Esophagus muscularis mucosa (tissue), 4 donors: ENCODE measurements around the gene DAZAP1. TPM values are rescaled to one million over a fixed set of nuclear protein-coding genes. Genes with fewer than 3 reads are reported as not detected.

Experiments
- DNase-seq: peaks from one replicate; pipeline ENCODE4 v3.0.0-alpha.2; 2017; ENCODE audit errors: extremely low spot score
- H3K27ac ChIP-seq, 4 donors: fragments of 200-600 bp; sonication (generic); replicated peaks in 1 of 4; 1 replicate in 3 of 4; 2 replicates in 1 of 4; pipeline ENCODE4 v1.5.1; 2016 to 2019; ENCODE audit warnings: mild to moderate bottlenecking in 1 of 4
- H3K27me3 ChIP-seq, 4 donors: fragments of 200-600 bp; sonication (generic); one replicate each; pipeline versions ENCODE4 v1.5.1 to v1.6.0; 2016 to 2019
- H3K36me3 ChIP-seq, 4 donors: fragments of 200-600 bp; sonication (generic); one replicate each; pipeline ENCODE4 v1.5.1; 2016 to 2019
- H3K4me1 ChIP-seq, 4 donors: fragments of 200-600 bp; sonication (generic); one replicate each; pipeline ENCODE4 v1.5.1; 2016 to 2019
- H3K4me3 ChIP-seq, 4 donors: fragments of 200-600 bp; sonication (generic); 1 replicate in 2 of 4; 2 replicates in 2 of 4; pipeline ENCODE4 v1.5.1; 2016 to 2019; ENCODE audit warnings: mild to moderate bottlenecking in 4 of 4, moderate library complexity in 1 of 4
- H3K9me3 ChIP-seq, 4 donors: fragments of 200-600 bp; sonication (generic); 1 replicate in 3 of 4; 2 replicates in 1 of 4; pipeline ENCODE4 v1.5.1; 2016 to 2019
- CTCF ChIP-seq, 3 experiments: fragments of 200-600 bp in 2 of 3; fragments of 450-650 bp in 1 of 3; sonication (generic) in 2 of 3; IDR thresholded peaks; one replicate each; pipeline ENCODE4 v1.5.1; 2017 to 2019; ENCODE audit warnings: antibody characterized with exemption in 3 of 3, mild to moderate bottlenecking in 2 of 3, moderate library complexity in 1 of 3
- EP300 ChIP-seq: sonication (generic); formaldehyde crosslinking; IDR thresholded peaks from one replicate; pipeline ENCODE4 v1.6.1; 2017; ENCODE audit warnings: antibody characterized with exemption
- POLR2A ChIP-seq: fragments of 450-650 bp; IDR thresholded peaks from one replicate; pipeline ENCODE4 v1.6.1; 2017; ENCODE audit warnings: antibody characterized with exemption, moderate library complexity, mild to moderate bottlenecking, low read depth
- POLR2AphosphoS5 ChIP-seq, 2 donors: sonication (generic); formaldehyde crosslinking; IDR thresholded peaks; one replicate each; pipeline ENCODE4 v1.6.1; 2017; ENCODE audit warnings: antibody characterized with exemption in 2 of 2
- WGBS: methylation state at CpG from one replicate; pipeline ENCODE4 v1.1.5; 2018; 5-methylcytosine and 5-hydroxymethylcytosine counted together
- intact Hi-C: fragments of 100-400 bp; cut with DNase I; formaldehyde crosslinking; loops from one replicate; pipeline ENCODE4 v1.15.1; 2023
- total RNA-seq, 4 donors: library from RNA; depleted of rRNA; stranded (reverse); fragments of >200 nt; gene quantifications; one replicate each; pipeline versions ENCODE4 v1.1.0 to v1.2.1, GENCODE V29; 2016

The DAZAP1 gene
- total RNA-seq, 4 donors from 2014 or later, result 44.9 to 79.4 (median 52.9) TPM

GRCh38 chr19:1377176-1377964, 30.0 kb upstream of the DAZAP1 start:
- TF ChIP-seq CTCF (IDR thresholded peaks at IDR 0.05) (no peak), POLR2AphosphoS5 (IDR thresholded peaks at IDR 0.05) (no peak), EP300 (no peak), POLR2A (no peak)
- H3K4me1 ChIP-seq, result peaks cover 16 to 32% (median 24%) of the 10 kb centered on the region in 4 donors
- H3K4me3 ChIP-seq, result no peak overlapping the region
- H3K9me3 ChIP-seq, result no peaks in the 10 kb centered on the region
- no peaks in the 10 kb centered on the region for H3K27me3 ChIP-seq
- 95% methylated on average over 18 of the region's 43 CpGs for WGBS
- intact Hi-C loops, result no loop called here
- peaks cover 10 to 51% (median 42%) of the 10 kb centered on the region in 4 donors for H3K36me3 ChIP-seq
- no peak overlapping the region for H3K27ac ChIP-seq
- no peak for DNase-seq

- Histone ChIP-seq H3K4me3 (no peak overlapping the region), H3K9me3 (no peaks in the 10 kb centered on the region), H3K27me3 (no peaks in the 10 kb centered on the region), H3K4me1 (peaks cover 11 to 30% (median 18%) of the 10 kb centered on the region in 4 donors), H3K36me3 (peaks cover 10 to 43% (median 36%) of the 10 kb centered on the region in 4 donors), H3K27ac (no peak overlapping the region)
- intact Hi-C loops, result no loop called here
- DNase-seq, result no peak
- WGBS, result 77% methylated on average over 30 of the region's 33 CpGs
- TF ChIP-seq EP300, result no peak
- TF ChIP-seq CTCF (IDR thresholded peaks at IDR 0.05), result no peak
- TF ChIP-seq POLR2A, result no peak
- TF ChIP-seq POLR2AphosphoS5 (IDR thresholded peaks at IDR 0.05), result no peak
These were observed 29.2 kb upstream of the DAZAP1 start for GRCh38 chr19:1377965-1378785.

GRCh38 chr19:1379126-1379905, 28.1 kb upstream of the DAZAP1 start:
- intact Hi-C loops, result no loop called here
- H3K4me1 ChIP-seq, result peaks cover 5 to 21% (median 11%) of the 10 kb centered on the region in 4 donors

More at GRCh38 chr19:1379126-1379905, 28.1 kb upstream of the DAZAP1 start:
- no peak overlapping the region for H3K27ac ChIP-seq
- H3K36me3 ChIP-seq, result peaks cover 10 to 32% (median 25%) of the 10 kb centered on the region in 4 donors
- TF ChIP-seq EP300 (no peak), CTCF (IDR thresholded peaks at IDR 0.05) (no peak), POLR2AphosphoS5 (IDR thresholded peaks at IDR 0.05) (no peak), POLR2A (no peak)
- 91% methylated on average over 7 of the region's 27 CpGs for WGBS
- H3K27me3 ChIP-seq, result no peaks in the 10 kb centered on the region
- no peak for DNase-seq
- no peaks in the 10 kb centered on the region for H3K9me3 ChIP-seq
- no peak overlapping the region for H3K4me3 ChIP-seq
